ENCODE data around the gene STRADA. TPM values are rescaled to one million over a fixed set of nuclear protein-coding genes. Genes with fewer than 3 reads are reported as not detected.

Gene STRADA
- total RNA-seq, 1 donor from 2014 or later: 54.6 TPM

- no peak for DNase-seq
- Mint-ChIP-seq H3K9me3 (no peaks in the 10 kb centered on the region), H3K27me3 (peaks cover 2% of the 10 kb centered on the region), H3K27ac (peak overlapping the region; percentile 100), H3K4me3 (peak overlapping the region; percentile 99), H3K4me1 (peaks cover 42% of the 10 kb centered on the region), H3K36me3 (ENCODE audit: low read depth) (peaks cover 55% of the 10 kb centered on the region)
- intact Hi-C loops (cut with micrococcal nuclease): loop anchor here (1.0 kb wide), 6 partner anchors 32 to 733 kb away; partner anchors contain the start of genes CEP95, DDX5, FTSJ3 and MAP3K3
Observed at GRCh38 chr17:63772801-63773271, 31.2 kb upstream of the STRADA start.

- no peaks in the 10 kb centered on the region for H3K9me3 Mint-ChIP-seq
- no peak overlapping the region for H3K4me3 Mint-ChIP-seq
- H3K36me3 Mint-ChIP-seq (ENCODE audit: low read depth): peaks cover 56% of the 10 kb centered on the region
- H3K4me1 Mint-ChIP-seq: peaks cover 30% of the 10 kb centered on the region
- H3K27me3 Mint-ChIP-seq: no peaks in the 10 kb centered on the region
- no peak overlapping the region for H3K27ac Mint-ChIP-seq
- intact Hi-C loops (cut with micrococcal nuclease): no loop called here
- DNase-seq: no peak
Observed at GRCh38 chr17:63768433-63768832, 26.8 kb upstream of the STRADA start.

- H3K27ac Mint-ChIP-seq: no peak overlapping the region
- intact Hi-C loops (cut with micrococcal nuclease): no loop called here
- peaks cover 31% of the 10 kb centered on the region for H3K4me1 Mint-ChIP-seq
- H3K9me3 Mint-ChIP-seq: no peaks in the 10 kb centered on the region
- H3K27me3 Mint-ChIP-seq: no peaks in the 10 kb centered on the region
- H3K4me3 Mint-ChIP-seq: no peak overlapping the region
- DNase-seq: no peak
- H3K36me3 Mint-ChIP-seq (ENCODE audit: low read depth): peaks cover 56% of the 10 kb centered on the region
Observed at GRCh38 chr17:63766754-63767153, 25.2 kb upstream of the STRADA start.

DNA sequence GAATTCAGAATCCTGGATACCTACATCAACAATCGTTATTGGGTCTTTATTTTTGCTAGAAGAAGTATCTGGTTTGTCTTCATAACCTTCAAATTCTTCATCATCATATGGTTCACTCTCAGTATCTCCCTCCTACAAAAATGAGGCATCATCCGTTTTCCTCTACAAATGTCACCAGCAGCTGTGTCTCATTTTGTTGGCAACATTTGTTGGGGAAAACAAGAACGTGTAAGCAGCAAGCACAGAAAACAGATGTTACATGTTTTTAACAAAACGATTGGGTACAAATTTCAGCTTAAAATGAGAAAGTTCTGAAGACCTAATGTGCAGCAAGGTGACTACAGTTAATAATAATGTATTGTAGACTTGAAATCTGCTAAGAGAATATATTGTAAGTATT is 23.1 kb upstream of the STRADA start:
- Mint-ChIP-seq H3K27me3 (no peaks in the 10 kb centered on the region), H3K36me3 (ENCODE audit: low read depth) (peaks cover 60% of the 10 kb centered on the region), H3K27ac (no peak overlapping the region), H3K9me3 (no peaks in the 10 kb centered on the region), H3K4me3 (no peak overlapping the region), H3K4me1 (peaks cover 24% of the 10 kb centered on the region)
- intact Hi-C loops (cut with micrococcal nuclease): no loop called here
- DNase-seq: no peak

- Mint-ChIP-seq H3K27me3 (no peaks in the 10 kb centered on the region), H3K27ac (peak overlapping the region; percentile 43), H3K9me3 (no peaks in the 10 kb centered on the region), H3K4me3 (no peak overlapping the region), H3K36me3 (ENCODE audit: low read depth) (peaks cover 69% of the 10 kb centered on the region), H3K4me1 (peaks cover 20% of the 10 kb centered on the region)
- intact Hi-C loops (cut with micrococcal nuclease): no loop called here
- no peak for DNase-seq
Observed at GRCh38 chr17:63762161-63763078, 20.8 kb upstream of the STRADA start.

DNA sequence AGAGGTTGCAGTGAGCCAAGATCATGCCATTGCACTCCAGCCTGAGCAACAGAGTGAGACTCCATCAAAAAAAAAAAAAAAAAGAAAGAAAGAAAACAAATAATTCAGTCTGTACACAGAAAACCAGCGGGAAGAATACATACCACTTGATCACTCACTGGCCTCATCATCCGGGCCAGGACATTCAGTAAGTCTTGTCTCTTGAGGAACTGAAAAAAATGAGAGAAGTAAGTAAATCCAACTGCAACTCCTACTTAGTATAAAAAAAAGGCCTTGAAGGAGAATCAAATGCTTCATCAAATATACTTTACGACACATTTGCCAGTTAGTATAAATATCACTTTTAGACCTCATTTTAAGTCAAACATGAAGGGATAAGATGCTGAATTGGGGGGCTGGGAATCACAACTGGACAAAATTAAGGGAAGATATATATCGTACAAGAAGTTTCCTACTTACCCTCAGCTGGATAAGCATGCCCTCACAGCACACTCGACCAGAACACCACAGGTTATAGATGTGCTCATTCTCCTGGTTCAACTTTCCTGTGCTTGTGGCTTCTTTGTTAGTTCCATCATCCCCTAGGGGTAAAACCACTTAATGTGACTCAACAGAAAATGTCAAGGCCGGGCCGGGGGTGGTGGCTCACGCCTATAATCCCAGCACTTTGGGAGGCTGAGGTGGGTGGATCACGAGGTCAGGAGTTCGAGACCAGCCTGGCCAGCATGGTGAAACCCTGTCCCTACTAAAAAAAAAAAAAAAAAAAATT is 19.4 kb upstream of the STRADA start:
- H3K4me1 Mint-ChIP-seq: peaks cover 16% of the 10 kb centered on the region
- H3K27me3 Mint-ChIP-seq: no peaks in the 10 kb centered on the region
- no peak overlapping the region for H3K4me3 Mint-ChIP-seq
- H3K9me3 Mint-ChIP-seq: no peaks in the 10 kb centered on the region
- DNase-seq: no peak
- H3K27ac Mint-ChIP-seq: peak overlapping the region; percentile 2
- intact Hi-C loops (cut with micrococcal nuclease): no loop called here
- peaks cover 73% of the 10 kb centered on the region for H3K36me3 Mint-ChIP-seq (ENCODE audit: low read depth)

GRCh38 chr17:63758428-63758827 is 16.8 kb upstream of the STRADA start:
- Mint-ChIP-seq H3K4me1 (peaks cover 11% of the 10 kb centered on the region), H3K4me3 (no peak overlapping the region), H3K9me3 (no peaks in the 10 kb centered on the region), H3K27ac (no peak overlapping the region), H3K27me3 (no peaks in the 10 kb centered on the region), H3K36me3 (ENCODE audit: low read depth) (peaks cover 66% of the 10 kb centered on the region)
- intact Hi-C loops (cut with micrococcal nuclease): no loop called here
- DNase-seq: no peak

DNA sequence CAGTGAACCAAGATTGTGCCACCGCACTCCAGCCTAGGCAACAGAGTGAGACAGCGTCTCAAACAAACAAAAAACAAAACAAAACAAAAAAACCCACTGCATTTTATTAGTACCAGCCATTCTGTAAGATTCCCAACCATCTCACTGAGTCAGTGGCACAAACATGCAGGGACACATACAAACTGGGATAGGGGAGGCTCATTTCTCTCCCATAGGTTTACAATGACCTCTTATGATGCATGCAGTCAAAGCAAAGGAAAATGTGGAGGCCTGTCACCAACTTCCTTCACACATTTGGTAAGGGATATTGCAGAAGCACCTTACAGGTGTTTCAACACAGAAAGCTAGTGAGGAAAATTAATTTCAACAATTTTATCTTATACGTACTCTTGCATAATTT is 12.4 kb upstream of the STRADA start:
- no peak for DNase-seq
- no peaks in the 10 kb centered on the region for H3K27me3 Mint-ChIP-seq
- H3K27ac Mint-ChIP-seq: no peak overlapping the region
- H3K36me3 Mint-ChIP-seq (ENCODE audit: low read depth): peaks cover 61% of the 10 kb centered on the region
- no peaks in the 10 kb centered on the region for H3K9me3 Mint-ChIP-seq
- H3K4me1 Mint-ChIP-seq: peaks cover 11% of the 10 kb centered on the region
- H3K4me3 Mint-ChIP-seq: no peak overlapping the region
- intact Hi-C loops (cut with micrococcal nuclease): no loop called here

- no peak overlapping the region for H3K27ac Mint-ChIP-seq
Observed at GRCh38 chr17:63753215-63753614, 11.6 kb upstream of the STRADA start.

DNA sequence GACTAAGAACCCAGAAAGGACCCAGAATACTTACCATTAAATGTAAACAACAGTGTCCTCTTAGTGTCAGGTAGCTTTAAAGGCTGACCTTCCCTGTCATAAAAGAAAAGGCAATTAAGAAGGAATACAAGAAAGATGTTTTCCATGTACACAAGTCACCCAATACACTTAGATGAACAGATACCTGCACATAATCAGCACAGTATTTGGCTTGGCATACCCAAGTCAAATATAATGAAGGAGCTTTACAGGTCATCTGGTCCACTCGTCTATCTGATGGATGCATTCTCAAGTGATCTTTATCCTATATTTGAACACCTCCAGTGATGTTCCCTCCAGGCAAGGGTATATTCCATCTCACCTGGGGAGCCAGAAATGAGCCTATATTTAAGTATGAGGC is 11.1 kb upstream of the STRADA start:
- Mint-ChIP-seq H3K4me3 (no peak overlapping the region), H3K27ac (peak overlapping the region; percentile 25), H3K36me3 (ENCODE audit: low read depth) (peaks cover 58% of the 10 kb centered on the region), H3K4me1 (peaks cover 11% of the 10 kb centered on the region), H3K27me3 (no peaks in the 10 kb centered on the region), H3K9me3 (no peaks in the 10 kb centered on the region)
- DNase-seq: no peak
- intact Hi-C loops (cut with micrococcal nuclease): no loop called here

More at GRCh38 chr17:63753215-63753614, 11.6 kb upstream of the STRADA start:
- Mint-ChIP-seq H3K4me1 (peaks cover 11% of the 10 kb centered on the region), H3K36me3 (ENCODE audit: low read depth) (peaks cover 59% of the 10 kb centered on the region), H3K9me3 (no peaks in the 10 kb centered on the region), H3K4me3 (no peak overlapping the region), H3K27me3 (no peaks in the 10 kb centered on the region)
- no peak for DNase-seq
- intact Hi-C loops (cut with micrococcal nuclease): no loop called here

DNA sequence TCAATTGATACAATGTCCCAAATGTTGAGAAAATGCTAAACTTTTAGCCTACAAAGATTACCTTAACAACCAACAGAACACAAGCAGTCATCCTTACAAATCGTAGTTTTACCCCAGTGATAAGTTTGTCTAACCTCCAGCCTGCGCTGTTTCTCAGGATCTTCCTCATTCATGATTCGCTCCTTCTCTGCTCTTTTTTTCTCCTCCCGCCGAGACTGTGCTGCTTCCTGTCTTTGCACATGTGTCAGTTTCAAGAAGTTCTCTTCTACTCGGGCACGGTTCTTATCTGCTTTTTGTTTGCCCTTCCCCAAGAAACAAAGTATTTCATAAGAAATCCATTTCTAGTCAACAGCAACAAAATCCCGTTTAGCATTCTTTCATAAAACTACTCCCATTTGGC is 10.2 kb upstream of the STRADA start:
- H3K4me1 Mint-ChIP-seq: peaks cover 13% of the 10 kb centered on the region
- intact Hi-C loops (cut with micrococcal nuclease): no loop called here
- peak overlapping the region; percentile 76 for H3K4me3 Mint-ChIP-seq
- H3K27me3 Mint-ChIP-seq: no peaks in the 10 kb centered on the region
- no peaks in the 10 kb centered on the region for H3K9me3 Mint-ChIP-seq
- H3K27ac Mint-ChIP-seq: peak overlapping the region; percentile 79
- DNase-seq: peak; percentile 80
- peaks cover 57% of the 10 kb centered on the region for H3K36me3 Mint-ChIP-seq (ENCODE audit: low read depth)

GRCh38 chr17:63741143-63741407 is 524 bp downstream of the STRADA start:
- Mint-ChIP-seq H3K9me3 (no peaks in the 10 kb centered on the region), H3K36me3 (ENCODE audit: low read depth) (peaks cover 15% of the 10 kb centered on the region), H3K27me3 (no peaks in the 10 kb centered on the region), H3K27ac (peak overlapping the region; percentile 96), H3K4me3 (peak overlapping the region; percentile 92), H3K4me1 (peaks cover 26% of the 10 kb centered on the region)
- intact Hi-C loops (cut with micrococcal nuclease): loop anchor here (1.0 kb wide), 4 partner anchors 32 to 119 kb away; partner anchors contain the start of genes CCDC47 and MAP3K3
- DNase-seq: no peak

DNA sequence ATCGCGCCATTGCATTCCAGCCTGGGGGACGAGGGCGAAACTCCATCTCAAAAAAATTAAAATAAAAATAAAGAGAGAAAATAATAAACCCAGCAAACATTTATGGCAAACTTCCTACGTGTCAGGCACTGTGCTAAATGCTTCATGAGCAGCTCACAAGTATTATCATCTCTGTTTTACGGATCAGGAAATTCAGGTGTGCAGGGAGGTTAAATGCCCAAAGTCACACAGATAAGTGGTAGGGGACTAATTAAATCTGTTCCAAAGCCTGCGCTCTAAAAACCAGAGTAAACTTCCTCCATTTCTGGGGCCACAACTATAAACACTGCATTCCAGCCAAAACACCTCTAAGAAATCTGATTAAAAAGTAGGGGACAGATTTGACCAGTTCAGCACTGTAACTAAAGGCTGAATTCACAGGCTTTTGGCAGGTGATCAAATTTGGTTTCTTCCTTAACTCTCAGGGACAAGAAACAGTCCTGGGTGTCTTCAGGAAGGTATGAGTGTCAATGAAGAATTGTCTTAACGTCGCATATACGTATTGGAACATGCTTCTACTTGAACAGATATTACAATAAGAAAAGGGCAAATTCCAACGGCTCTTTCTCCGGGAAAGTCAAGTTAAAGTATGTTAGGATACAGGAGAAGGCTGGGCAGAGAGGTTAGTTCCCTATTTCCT is 996 bp downstream of the STRADA start:
- H3K9me3 Mint-ChIP-seq: no peaks in the 10 kb centered on the region

More for the DNA sequence above, 996 bp downstream of the STRADA start:
- peak; percentile 65 for DNase-seq
- Mint-ChIP-seq H3K27ac (peak overlapping the region; percentile 96), H3K27me3 (no peaks in the 10 kb centered on the region), H3K36me3 (ENCODE audit: low read depth) (peaks cover 11% of the 10 kb centered on the region), H3K4me1 (peaks cover 26% of the 10 kb centered on the region), H3K4me3 (peak overlapping the region; percentile 92)
- intact Hi-C loops (cut with micrococcal nuclease): loop anchor here (1.0 kb wide), 4 partner anchors 33 to 118 kb away; partner anchors contain the start of genes CCDC47 and MAP3K3
